HEK293T (cell line): ENCODE results near the gene STIL.

Source experiments
- ARNT ChIP-seq: fragments of 450-650 bp; IDR thresholded peaks from 2 replicates; pipeline ENCODE4 v1.6.1; 2017; ENCODE audit warnings: mild to moderate bottlenecking
- BHLHE40 ChIP-seq: fragments of 450-650 bp; IDR thresholded peaks from 2 replicates; pipeline ENCODE4 v1.6.1; 2016; ENCODE audit warnings: mild to moderate bottlenecking, moderate library complexity, borderline replicate concordance

- no peak for TF ChIP-seq BHLHE40
- TF ChIP-seq ARNT = no peak
Measured at GRCh38 chr1:47332779-47333577, 19.0 kb upstream of the STIL start.
